Kidney (tissue), 2 donors: ENCODE data around the gene LRP2BP. TPM values are rescaled to one million over a fixed set of nuclear protein-coding genes. Genes with fewer than 3 reads are reported as not detected.

ENCODE experiments used
- polyA plus RNA-seq: library from polyadenylated mRNA; stranded (reverse); fragments of 350-450 nt; fragmentation: Illumina TruSeq; extraction: RNeasy Lipid Tissue Mini Kit (QIAGEN cat#74804); gene quantifications from one replicate; pipeline ENCODE4 v1.2.3, GENCODE V29; 2014; ENCODE audit warnings: low read depth, low replicate concordance; ENCODE audit not compliant: insufficient read depth
- total RNA-seq: library from RNA; stranded (reverse); fragmentation: NEBNext Ultra II Directional; extraction: Animal tissue kit (Norgen Biotek cat#: 25700); gene quantifications from one replicate; pipeline ENCODE4 v1.2.1, GENCODE V29; 2021
- donor health status: DM: yes; HTN: yes; CAD: no.

LRP2BP gene
- total and polyA plus RNA-seq, 2 donors from 2014 or later: 0.99 to 1.9 TPM

Other genes starting within 250 kb of the LRP2BP start
- gene CFAP97, start 191.9 kb downstream of the LRP2BP start, total RNA-seq: 39.4 TPM
- 8.0 TPM for gene CFAP97, start 191.9 kb downstream of the LRP2BP start, polyA plus RNA-seq
- gene SNX25, start 186.3 kb downstream of the LRP2BP start, total RNA-seq: 19.4 TPM
- gene SNX25, start 186.3 kb downstream of the LRP2BP start, polyA plus RNA-seq: 8.9 TPM
- 13.0 TPM for gene ANKRD37, start 917 bp upstream of the LRP2BP start, total RNA-seq
- 14.2 TPM for gene ANKRD37, start 917 bp upstream of the LRP2BP start, polyA plus RNA-seq
- 47.1 TPM for gene UFSP2, start 30.0 kb upstream of the LRP2BP start, total RNA-seq
- gene UFSP2, start 30.0 kb upstream of the LRP2BP start, polyA plus RNA-seq: 47.3 TPM
- gene CCDC110, start 75.8 kb upstream of the LRP2BP start, total RNA-seq: 4.5 TPM
- 2.2 TPM for gene CCDC110, start 75.8 kb upstream of the LRP2BP start, polyA plus RNA-seq
- 19.6 TPM for gene PDLIM3, start 139.6 kb upstream of the LRP2BP start, total RNA-seq
- gene PDLIM3, start 139.6 kb upstream of the LRP2BP start, polyA plus RNA-seq: 10.8 TPM